Gastroesophageal sphincter (tissue), 3 donors: ENCODE data around the gene PNPLA8.

ENCODE experiments used
- CTCF ChIP-seq, 4 experiments: fragments of 200-600 bp in 2 of 4; fragments of 450-650 bp in 2 of 4; sonication (generic) in 1 of 4; IDR thresholded peaks; one replicate each; pipeline ENCODE4 v1.5.1; 2017 to 2019; ENCODE audit warnings: antibody characterized with exemption in 4 of 4, mild to moderate bottlenecking in 2 of 4, moderate library complexity in 2 of 4
- POLR2A ChIP-seq, 2 donors: fragments of 450-650 bp; IDR thresholded peaks; one replicate each; pipeline ENCODE4 v1.6.1; 2017; ENCODE audit warnings: antibody characterized with exemption in 2 of 2, mild to moderate bottlenecking in 2 of 2, moderate library complexity in 1 of 2

GRCh38 chr7:108424013-108424412, 101.9 kb downstream of the PNPLA8 start:
- TF ChIP-seq CTCF (IDR thresholded peaks at IDR 0.05): no peak
- no peak for TF ChIP-seq POLR2A (IDR thresholded peaks at IDR 0.05)
